ENCODE measurements around the gene DEFB124. TPM values are rescaled to one million over a fixed set of nuclear protein-coding genes. Genes with fewer than 3 reads are reported as not detected.

The DEFB124 gene
- total and polyA plus RNA-seq, 2 of the 8 experiments (the other 6 are each of a cell fraction or from before 2014, with no cell fraction given): not detected

- 96% methylated on average over 4 of the region's 4 CpGs; no CpG with 5 or more reads in 1 of the 2 experiments for WGBS, 2 experiments (ENCODE audit: extremely low coverage in 1 of 2, insufficient coverage in 1 of 2, insufficient read length in 1 of 2, insufficient replicate concordance in 2 of 2, low coverage in 1 of 2, low lambda C conversion rate in 2 of 2, missing lambda C conversion rate in 1 of 2)
- Histone ChIP-seq H2BK12ac (ENCODE audit: low read depth, low read length) (no peak overlapping the region), H4K8ac (ENCODE audit: extremely low read depth, insufficient read depth, low read length) (no peak overlapping the region), H3K23me2 (ENCODE audit: low read depth, low read length) (peaks cover 7% of the 10 kb centered on the region), H4K20me1 (replicated peaks in 1 of 2; ENCODE audit: control insufficient read depth in 1 of 2, insufficient read depth in 2 of 2, low read length in 2 of 2) (peaks cover 4 to 18% of the 10 kb centered on the region in 2 experiments), H3K56ac (replicated peaks; ENCODE audit: insufficient read length, low read depth, low read length) (no peak overlapping the region), H3K4me1 (replicated peaks in 1 of 4; ENCODE audit: control insufficient read depth in 3 of 4, insufficient read depth in 4 of 4, low read length in 3 of 4) (peaks cover 0 to 15% (median 7%) of the 10 kb centered on the region in 4 experiments; a peak in 4 of 7 replicates), H2BK15ac (ENCODE audit: low read length) (no peak overlapping the region), H3K27me3 (replicated peaks in 1 of 4; ENCODE audit: control insufficient read depth in 3 of 4, extremely low read depth in 1 of 4, insufficient read depth in 3 of 4, low read length in 3 of 4) (no peaks in the 10 kb centered on the region), H3K27ac (ENCODE audit: low read depth, low read length) (no peak overlapping the region), H3K79me2 (ENCODE audit: control insufficient read depth in 1 of 2, insufficient read depth in 2 of 2, low read length in 2 of 2) (peaks cover 7 to 45% of the 10 kb centered on the region in 2 experiments), H2BK120ac (replicated peaks; ENCODE audit: low read depth, low read length) (no peak overlapping the region), H2BK20ac (ENCODE audit: low read length) (no peak overlapping the region), H4K5ac (ENCODE audit: insufficient read length, low read depth, low read length) (no peak overlapping the region), H3K9me3 (ENCODE audit: insufficient read depth in 2 of 2, low read depth in 1 of 2, low read length in 1 of 2) (no peaks in the 10 kb centered on the region), H3K79me1 (ENCODE audit: low read depth, low read length) (peaks cover 10% of the 10 kb centered on the region), H3K4me2 (ENCODE audit: insufficient read depth in 1 of 2, low read depth in 2 of 2, low read length in 2 of 2) (no peak overlapping the region; a peak in 1 of 4 replicates), H3K4me3 (ENCODE audit: extremely low read depth in 1 of 4, insufficient read depth in 2 of 4, low read depth in 3 of 4, low read length in 4 of 4) (no peak overlapping the region), H3K23ac (ENCODE audit: insufficient read length) (no peak overlapping the region), H3K36me3 (ENCODE audit: control insufficient read depth in 2 of 4, insufficient read depth in 4 of 4, low read length in 3 of 4) (peaks cover 0 to 3% (median under 1%) of the 10 kb centered on the region in 4 experiments; a peak in 2 of 8 replicates), H2AK5ac (ENCODE audit: low read depth, low read length) (no peak overlapping the region), H4K91ac (replicated peaks; ENCODE audit: insufficient read length, low read length) (no peak overlapping the region), H2BK5ac (ENCODE audit: low read depth, low read length) (no peak overlapping the region), H2AFZ (ENCODE audit: low read length) (no peak overlapping the region), H3K14ac (ENCODE audit: insufficient read length) (no peak overlapping the region), H3K4ac (replicated peaks; ENCODE audit: insufficient read length, low read depth, low read length) (no peak overlapping the region), H3K18ac (ENCODE audit: extremely low read depth, low read length) (no peak overlapping the region), H3K9ac (replicated peaks in 1 of 4; ENCODE audit: extremely low read depth in 1 of 4, low read depth in 3 of 4, low read length in 3 of 4) (no peak overlapping the region)
- ChIA-PET CTCF (ENCODE audit: partially characterized antibody) (interaction anchor here (0.8 to 2.1 kb wide), 3 partner anchors 13 to 97 kb away, joined by 3 to 6 read pairs (median 5); no protein-coding TSS in a partner anchor), POLR2A (ENCODE audit: partially characterized antibody) (interaction anchor here (1.0 to 2.5 kb wide), 2 partner anchors 12 to 89 kb away, joined by 3 to 5 read pairs; partner anchors contain the start of gene ID1)
- no peak for FAIRE-seq
- DNase-seq (ENCODE audit: low read depth in 1 of 2, low spot score in 2 of 2): no peak
- no peak for TF ChIP-seq RFX5 (IDR thresholded peaks at IDR 0.05; ENCODE audit: borderline replicate concordance, low read depth, low read length)
- 0 out of 2 replicates have a peak, but pooled peaks have one; percentile 0 for TF ChIP-seq POLR2AphosphoS5 (IDR thresholded peaks at IDR 0.05; ENCODE audit: low read depth, low read length)
Measured at GRCh38 chr20:31516166-31516565, 41.2 kb upstream of the DEFB124 start.
